Dermis microvascular lymphatic vessel endothelial cell (primary cell): ENCODE data around the gene CACNB2. TPM values are rescaled to one million over a fixed set of nuclear protein-coding genes. Genes with fewer than 3 reads are reported as not detected.
"Not testable (repeated sequence)": the region's sequence is repeated elsewhere in the genome, so short reads cannot be mapped to it uniquely, and the experiment has no call there.

ENCODE experiments used
- DNase-seq, 2 donors: peaks; one replicate each; pipeline versions ENCODE4 v3.0.0 to v3.0.0-alpha.2; 2010; ENCODE audit warnings: low read depth in 2 of 2
- total RNA-seq: library from RNA; depleted of rRNA; stranded (reverse); fragments of >200 nt; gene quantifications from 2 replicates; pipeline ENCODE4 v1.2.1, GENCODE V29; 2014

Gene CACNB2
- total RNA-seq, 1 donor from 2014 or later: under 0.01 TPM

DNA sequence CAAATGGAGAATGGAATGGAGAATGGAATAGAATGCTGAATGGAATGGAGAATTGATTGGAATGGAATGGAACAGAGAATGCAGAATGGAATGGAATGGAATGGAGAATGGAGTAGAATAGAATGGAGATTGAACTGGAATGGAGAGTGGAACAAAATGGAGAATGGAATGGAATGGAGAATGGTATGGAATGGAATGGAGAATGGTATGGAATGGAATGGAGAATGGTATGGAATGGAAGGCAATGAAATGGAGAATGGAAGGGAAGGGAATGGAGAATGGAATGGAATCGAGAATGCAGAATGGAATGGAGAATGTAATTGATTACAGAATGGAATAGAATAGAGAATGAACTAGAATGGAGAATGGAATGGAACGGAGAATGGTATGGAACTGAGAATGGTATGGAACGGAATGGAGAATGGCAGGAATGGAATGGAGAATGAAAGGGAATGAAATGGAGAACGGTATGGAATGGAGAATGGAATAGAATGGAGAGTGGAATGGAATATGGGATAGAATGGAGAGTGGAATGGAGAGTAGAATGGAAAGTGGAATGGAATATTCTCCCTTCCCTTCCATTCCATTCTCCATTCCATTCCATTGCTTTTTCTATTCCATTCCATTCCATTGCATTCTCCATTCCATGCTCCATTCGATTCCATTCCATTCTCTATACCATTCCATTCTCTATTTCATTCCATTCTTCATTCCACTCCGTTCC lies 422.9 kb downstream of the CACNB2 start:
- DNase-seq: no peak

GRCh38 chr10:18565006-18565405 lies 424.8 kb downstream of the CACNB2 start:
- DNase-seq: no peak

- no peak for DNase-seq
Measured at GRCh38 chr10:18566177-18566576, 426.0 kb downstream of the CACNB2 start.

DNA sequence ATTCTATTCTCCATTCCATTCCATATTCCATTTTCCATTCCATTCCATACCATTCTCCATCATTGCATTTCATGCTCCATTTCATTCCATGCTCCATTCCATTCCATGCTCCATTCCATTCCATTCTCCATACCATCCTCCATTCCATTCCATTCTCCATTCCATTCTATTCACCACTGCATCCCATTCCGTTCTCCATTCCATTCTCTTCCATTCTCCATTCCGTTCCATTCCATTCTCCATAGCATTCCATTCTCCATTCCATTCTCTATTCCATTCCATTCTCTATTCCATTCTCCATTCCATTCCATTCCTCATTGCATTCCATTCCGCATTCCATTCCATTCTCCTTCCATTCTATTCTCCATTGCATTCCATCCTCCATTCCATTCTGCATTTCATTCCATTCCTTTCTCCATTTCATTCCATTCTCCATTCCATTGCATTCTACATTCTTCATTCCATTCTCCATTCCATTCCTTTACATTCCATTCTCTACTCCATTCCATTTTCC lies 427.2 kb downstream of the CACNB2 start:
- DNase-seq: no peak

DNA sequence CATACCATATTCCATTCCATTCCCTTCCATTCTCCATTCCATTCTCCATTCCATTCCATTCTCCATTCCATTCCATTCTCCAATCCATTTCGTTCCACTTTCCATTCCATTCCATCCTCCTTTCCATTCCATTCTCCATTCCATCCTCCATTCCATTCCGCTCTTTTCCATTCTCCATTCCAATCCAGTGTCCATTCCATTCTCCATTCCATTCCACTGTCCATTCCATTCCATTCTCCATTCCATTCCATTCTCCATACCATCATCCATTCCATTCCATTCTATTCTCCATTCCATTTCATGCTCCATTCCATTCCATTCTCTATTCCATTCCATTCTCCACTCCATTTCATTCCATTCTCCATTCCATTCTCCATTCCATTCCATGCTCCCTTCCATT lies 430.2 kb downstream of the CACNB2 start:
- DNase-seq: not testable (repeated sequence)

DNA sequence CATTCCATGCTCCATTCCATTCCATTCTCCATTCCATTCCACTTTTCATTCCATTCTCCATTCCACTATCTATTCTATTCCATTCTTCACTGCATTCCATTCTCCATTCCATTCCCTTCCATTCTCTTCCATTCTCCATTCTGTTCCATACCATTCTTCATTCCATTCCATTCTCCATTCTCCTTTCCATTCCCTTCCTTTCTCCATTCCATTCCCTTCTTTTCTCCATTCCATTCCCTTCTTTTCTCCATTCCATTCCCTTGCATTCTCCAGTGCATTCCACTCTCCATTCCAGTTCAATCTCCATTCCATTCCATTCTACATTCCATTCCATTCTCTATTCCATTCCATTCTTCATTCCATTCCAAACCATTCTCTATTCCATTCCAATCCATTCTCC lies 430.9 kb downstream of the CACNB2 start:
- no peak for DNase-seq

DNA sequence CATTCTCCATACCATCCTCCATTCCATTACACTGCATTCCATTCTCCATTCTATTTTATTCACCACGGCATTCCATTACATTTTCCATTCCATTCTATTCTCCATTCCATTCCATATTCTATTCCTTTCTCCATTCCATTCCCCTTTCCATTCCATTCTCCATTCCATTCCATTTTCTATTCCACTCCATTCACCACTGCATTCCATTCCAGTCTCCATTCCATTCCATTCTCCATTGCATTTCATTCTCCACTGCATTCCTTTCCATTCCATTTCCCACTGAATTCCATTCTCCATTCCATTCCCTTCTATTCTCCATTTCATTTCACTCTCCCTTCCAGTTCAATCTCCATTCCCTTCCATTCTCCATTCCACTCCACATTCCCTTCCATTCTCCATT lies 431.6 kb downstream of the CACNB2 start:
- DNase-seq: no peak

- no peak for DNase-seq
Measured at GRCh38 chr10:18572959-18573561, 432.8 kb downstream of the CACNB2 start.

- no peak for DNase-seq
Measured at GRCh38 chr10:18576586-18576985, 436.4 kb downstream of the CACNB2 start.

GRCh38 chr10:18577823-18578685 lies 437.8 kb downstream of the CACNB2 start:
- DNase-seq: no peak

- no peak for DNase-seq
Measured at GRCh38 chr10:18582803-18583202, 442.6 kb downstream of the CACNB2 start.

DNA sequence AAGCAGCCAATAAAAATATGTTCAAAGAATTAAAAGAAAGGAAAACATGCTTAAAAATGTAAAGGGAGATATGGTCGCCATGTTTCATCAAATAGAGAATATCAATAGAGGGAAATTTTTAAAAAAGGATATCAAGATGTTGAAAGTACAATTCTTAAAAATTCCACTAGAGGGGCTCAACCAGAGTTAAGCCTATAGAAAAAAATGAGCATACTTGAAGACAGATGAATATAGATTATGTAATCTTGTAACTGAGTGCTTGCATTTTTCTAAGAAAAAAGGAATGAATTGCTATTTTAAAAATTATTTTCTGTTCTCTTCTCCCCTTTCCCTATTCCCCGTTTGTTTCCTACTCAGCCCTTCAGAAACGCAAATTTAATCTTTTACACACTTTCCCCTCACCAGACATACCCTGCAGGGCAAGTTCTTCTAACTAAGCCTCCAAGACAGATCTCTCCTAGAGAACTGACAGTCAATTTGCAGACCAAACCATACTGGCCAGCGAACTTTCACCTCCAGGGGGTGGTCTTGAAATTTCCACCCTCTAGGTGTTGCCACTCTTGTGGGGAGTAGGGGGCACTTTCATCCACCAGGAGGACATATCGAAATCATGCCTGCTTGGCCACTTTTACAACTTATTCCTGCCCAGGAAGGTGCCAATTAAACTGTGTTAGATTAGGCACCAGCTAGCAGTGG lies 443.5 kb downstream of the CACNB2 start:
- peak in 1 of 2 donors; percentile 3 for DNase-seq

DNA sequence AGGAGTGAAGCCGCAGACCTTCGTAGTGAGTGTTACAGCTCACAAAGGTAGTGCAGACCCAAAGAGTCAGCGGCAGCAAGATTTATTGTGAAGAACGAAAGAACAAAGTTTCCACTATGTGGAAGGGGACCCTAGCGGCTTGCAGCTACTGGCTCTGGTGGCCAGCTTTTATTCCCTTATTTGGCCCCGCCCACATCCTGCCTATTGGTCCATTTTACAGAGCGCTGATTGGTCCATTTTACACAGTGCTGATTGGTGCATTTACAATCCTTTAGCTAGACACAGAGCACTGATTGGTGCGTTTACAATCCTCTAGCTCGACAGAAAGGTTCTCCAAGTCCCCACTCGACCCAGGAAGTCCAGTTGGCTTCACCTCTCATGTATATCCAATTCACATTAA lies 446.4 kb downstream of the CACNB2 start:
- not testable (repeated sequence) for DNase-seq

GRCh38 chr10:18591141-18591540 lies 450.9 kb downstream of the CACNB2 start:
- not testable (repeated sequence) for DNase-seq

Other genes starting within 250 kb of the CACNB2 start
- gene SLC39A12, start 188.5 kb upstream of the CACNB2 start, total RNA-seq: under 0.01 TPM in 1 of 2 replicates, not detected in the other